ENCODE results near the gene MUC2.

MUC2 gene

GRCh38 chr11:1049071-1049405 is 25.6 kb upstream of the MUC2 start:
- Histone ChIP-seq H2AFZ (ENCODE audit: insufficient read depth, low read length, poor library complexity) (no peak overlapping the region), H3K9ac (ENCODE audit: low read length) (no peak overlapping the region), H3K79me2 (ENCODE audit: control insufficient read depth, insufficient read depth, low read length, poor library complexity) (no peaks in the 10 kb centered on the region), H3K4me3 (ENCODE audit: low read depth, low read length) (peak overlapping the region; percentile 20), H2BK12ac (ENCODE audit: low read length) (no peak overlapping the region), H3K14ac (ENCODE audit: low read length) (no peak overlapping the region), H2AK5ac (ENCODE audit: low read length) (no peak overlapping the region), H4K8ac (ENCODE audit: low read depth, low read length) (no peak overlapping the region), H3K4ac (ENCODE audit: low read depth, low read length) (no peak overlapping the region), H3K27me3 (ENCODE audit: insufficient read depth, low read length) (no peaks in the 10 kb centered on the region), H2BK5ac (ENCODE audit: low read depth, low read length, poor library complexity) (no peak overlapping the region), H3K9me3 (ENCODE audit: insufficient read depth, low read depth, low read length) (peaks cover 2% of the 10 kb centered on the region), H3K79me1 (ENCODE audit: low read length) (no peaks in the 10 kb centered on the region), H3K4me2 (ENCODE audit: low read length) (no peak overlapping the region), H3K4me1 (ENCODE audit: control insufficient read depth in 1 of 2, insufficient read depth in 2 of 2, low read length in 2 of 2) (peaks cover 2 to 3% of the 10 kb centered on the region in 2 experiments), H3K18ac (ENCODE audit: low read length) (no peak overlapping the region), H3K27ac (ENCODE audit: low read depth, low read length) (no peak overlapping the region), H2BK120ac (ENCODE audit: insufficient read depth, low read length, poor library complexity) (no peak overlapping the region), H3K36me3 (ENCODE audit: control insufficient read depth in 1 of 2, insufficient read depth in 2 of 2, low read length in 2 of 2) (no peaks in the 10 kb centered on the region), H4K12ac (ENCODE audit: low read depth, low read length) (no peak overlapping the region), H3K23ac (ENCODE audit: low read length) (no peak overlapping the region), H4K91ac (ENCODE audit: low read depth, low read length) (no peak overlapping the region)
- DNase-seq, result no peak
- no CpG with 5 or more reads among the region's 6 CpGs for WGBS (ENCODE audit: extremely low coverage, insufficient coverage, insufficient read length)

- Histone ChIP-seq H2AFZ (ENCODE audit: insufficient read depth, low read length, poor library complexity) (no peak overlapping the region), H2BK120ac (ENCODE audit: insufficient read depth, low read length, poor library complexity) (no peak overlapping the region), H3K9ac (ENCODE audit: low read length) (no peak overlapping the region), H4K8ac (ENCODE audit: low read depth, low read length) (no peak overlapping the region), H3K27me3 (ENCODE audit: insufficient read depth, low read length) (no peaks in the 10 kb centered on the region), H4K91ac (ENCODE audit: low read depth, low read length) (no peak overlapping the region), H4K12ac (ENCODE audit: low read depth, low read length) (no peak overlapping the region), H3K27ac (ENCODE audit: low read depth, low read length) (no peak overlapping the region), H2BK12ac (ENCODE audit: low read length) (no peak overlapping the region), H2AK5ac (ENCODE audit: low read length) (no peak overlapping the region), H3K18ac (ENCODE audit: low read length) (no peak overlapping the region), H2BK5ac (ENCODE audit: low read depth, low read length, poor library complexity) (no peak overlapping the region), H3K79me2 (ENCODE audit: control insufficient read depth, insufficient read depth, low read length, poor library complexity) (no peaks in the 10 kb centered on the region), H3K36me3 (ENCODE audit: control insufficient read depth in 1 of 2, insufficient read depth in 2 of 2, low read length in 2 of 2) (no peaks in the 10 kb centered on the region), H3K23ac (ENCODE audit: low read length) (no peak overlapping the region), H3K9me3 (ENCODE audit: insufficient read depth, low read depth, low read length) (peaks cover 2% of the 10 kb centered on the region), H3K4me2 (ENCODE audit: low read length) (no peak overlapping the region), H3K79me1 (ENCODE audit: low read length) (no peaks in the 10 kb centered on the region), H3K4me1 (ENCODE audit: control insufficient read depth in 1 of 2, insufficient read depth in 2 of 2, low read length in 2 of 2) (peaks cover 2 to 3% of the 10 kb centered on the region in 2 experiments), H3K4me3 (ENCODE audit: low read depth, low read length) (no peak overlapping the region), H3K4ac (ENCODE audit: low read depth, low read length) (no peak overlapping the region), H3K14ac (ENCODE audit: low read length) (no peak overlapping the region)
- DNase-seq, result no peak
- WGBS (ENCODE audit: extremely low coverage, insufficient coverage, insufficient read length), result no CpG with 5 or more reads among the region's 13 CpGs
Observed at GRCh38 chr11:1049431-1049891, 25.2 kb upstream of the MUC2 start.

GRCh38 chr11:1049911-1050580 is 24.6 kb upstream of the MUC2 start:
- WGBS (ENCODE audit: extremely low coverage, insufficient coverage, insufficient read length), result no CpG with 5 or more reads among the region's 18 CpGs
- H2AFZ ChIP-seq (ENCODE audit: insufficient read depth, low read length, poor library complexity), result no peak overlapping the region
- H3K79me1 ChIP-seq (ENCODE audit: low read length), result no peaks in the 10 kb centered on the region
- H4K91ac ChIP-seq (ENCODE audit: low read depth, low read length), result no peak overlapping the region
- no peaks in the 10 kb centered on the region for H3K27me3 ChIP-seq (ENCODE audit: insufficient read depth, low read length)
- no peaks in the 10 kb centered on the region for H3K79me2 ChIP-seq (ENCODE audit: control insufficient read depth, insufficient read depth, low read length, poor library complexity)
- no peak overlapping the region for H3K14ac ChIP-seq (ENCODE audit: low read length)
- no peak overlapping the region for H3K4me2 ChIP-seq (ENCODE audit: low read length)
- no peak overlapping the region for H3K4ac ChIP-seq (ENCODE audit: low read depth, low read length)
- no peaks in the 10 kb centered on the region for H3K36me3 ChIP-seq (ENCODE audit: control insufficient read depth in 1 of 2, insufficient read depth in 2 of 2, low read length in 2 of 2)
- H2BK12ac ChIP-seq (ENCODE audit: low read length), result no peak overlapping the region
- peaks cover 2% of the 10 kb centered on the region for H3K9me3 ChIP-seq (ENCODE audit: insufficient read depth, low read depth, low read length)
- H4K8ac ChIP-seq (ENCODE audit: low read depth, low read length), result no peak overlapping the region
- no peak overlapping the region for H2BK5ac ChIP-seq (ENCODE audit: low read depth, low read length, poor library complexity)
- H2BK120ac ChIP-seq (ENCODE audit: insufficient read depth, low read length, poor library complexity), result no peak overlapping the region
- DNase-seq, result no peak
- no peak overlapping the region for H3K23ac ChIP-seq (ENCODE audit: low read length)
- H2AK5ac ChIP-seq (ENCODE audit: low read length), result no peak overlapping the region
- H3K27ac ChIP-seq (ENCODE audit: low read depth, low read length), result no peak overlapping the region
- no peak overlapping the region for H3K18ac ChIP-seq (ENCODE audit: low read length)
- H3K9ac ChIP-seq (ENCODE audit: low read length), result no peak overlapping the region
- H3K4me1 ChIP-seq (ENCODE audit: control insufficient read depth in 1 of 2, insufficient read depth in 2 of 2, low read length in 2 of 2), result peaks cover 2 to 3% of the 10 kb centered on the region in 2 experiments
- H3K4me3 ChIP-seq (ENCODE audit: low read depth, low read length), result no peak overlapping the region
- no peak overlapping the region for H4K12ac ChIP-seq (ENCODE audit: low read depth, low read length)

- Histone ChIP-seq H3K27ac (ENCODE audit: low read depth, low read length) (no peak overlapping the region), H3K9ac (ENCODE audit: low read length) (no peak overlapping the region), H4K8ac (ENCODE audit: low read depth, low read length) (no peak overlapping the region), H3K4me3 (ENCODE audit: low read depth, low read length) (no peak overlapping the region), H3K4me2 (ENCODE audit: low read length) (no peak overlapping the region), H3K23ac (ENCODE audit: low read length) (no peak overlapping the region), H3K79me2 (ENCODE audit: control insufficient read depth, insufficient read depth, low read length, poor library complexity) (no peaks in the 10 kb centered on the region), H3K79me1 (ENCODE audit: low read length) (no peaks in the 10 kb centered on the region), H4K91ac (ENCODE audit: low read depth, low read length) (no peak overlapping the region), H2AK5ac (ENCODE audit: low read length) (no peak overlapping the region), H2BK12ac (ENCODE audit: low read length) (no peak overlapping the region), H2AFZ (ENCODE audit: insufficient read depth, low read length, poor library complexity) (no peak overlapping the region), H2BK5ac (ENCODE audit: low read depth, low read length, poor library complexity) (no peak overlapping the region), H3K14ac (ENCODE audit: low read length) (no peak overlapping the region), H3K4ac (ENCODE audit: low read depth, low read length) (no peak overlapping the region), H3K18ac (ENCODE audit: low read length) (no peak overlapping the region), H3K27me3 (ENCODE audit: insufficient read depth, low read length) (no peaks in the 10 kb centered on the region), H4K12ac (ENCODE audit: low read depth, low read length) (no peak overlapping the region), H2BK120ac (ENCODE audit: insufficient read depth, low read length, poor library complexity) (no peak overlapping the region), H3K4me1 (ENCODE audit: control insufficient read depth in 1 of 2, insufficient read depth in 2 of 2, low read length in 2 of 2) (peaks cover 2 to 3% of the 10 kb centered on the region in 2 experiments), H3K9me3 (ENCODE audit: insufficient read depth, low read depth, low read length) (peaks cover 2% of the 10 kb centered on the region), H3K36me3 (ENCODE audit: control insufficient read depth in 1 of 2, insufficient read depth in 2 of 2, low read length in 2 of 2) (no peaks in the 10 kb centered on the region)
- DNase-seq, result peak; percentile 51 to 87
- WGBS (ENCODE audit: extremely low coverage, insufficient coverage, insufficient read length), result no CpG with 5 or more reads among the region's 39 CpGs
Observed at GRCh38 chr11:1050581-1051355, 23.9 kb upstream of the MUC2 start.
